ENCODE results near the gene SRGAP2B. TPM values are rescaled to one million over a fixed set of nuclear protein-coding genes. Genes with fewer than 3 reads are reported as not detected.

The SRGAP2B gene
- total RNA-seq, 1 donor from 2014 or later = 64.8 TPM

Small RNAs within 50 kb of the gene (small RNA-seq; reads per million reads assigned to genes)
- gene AC242498.1 = not detected

Other genes starting within 250 kb of the SRGAP2B start
- gene FAM72D, start 646 bp upstream of the SRGAP2B start, total RNA-seq = 0.41 TPM
- gene PPIAL4D, start 146.8 kb upstream of the SRGAP2B start, total RNA-seq = not detected